Muscle layer of colon (tissue), 2 donors: Measurements from ENCODE around the gene ASXL3.

Source experiments
- H3K27ac ChIP-seq: one replicate; pipeline ENCODE4 v1.7.0; 2013; ENCODE audit warnings: low read depth, mild to moderate bottlenecking, low read length, moderate library complexity
- H3K27me3 ChIP-seq, 2 donors: one replicate each; pipeline ENCODE4 v1.7.0; 2013; ENCODE audit warnings: low read length in 2 of 2, mild to moderate bottlenecking in 2 of 2; ENCODE audit not compliant: insufficient read depth in 2 of 2, control insufficient read depth in 1 of 2
- H3K36me3 ChIP-seq: one replicate; pipeline ENCODE4 v1.7.0; 2013; ENCODE audit warnings: mild to moderate bottlenecking, low read length; ENCODE audit not compliant: insufficient read depth
- H3K4me1 ChIP-seq: one replicate; pipeline ENCODE4 v1.7.0; 2013; ENCODE audit warnings: mild to moderate bottlenecking, low read length; ENCODE audit not compliant: insufficient read depth
- H3K4me3 ChIP-seq, 2 donors: one replicate each; pipeline ENCODE4 v1.7.0; 2013; ENCODE audit warnings: low read length in 2 of 2, low read depth in 1 of 2, mild to moderate bottlenecking in 1 of 2, moderate library complexity in 1 of 2
- H3K9ac ChIP-seq: one replicate; pipeline ENCODE4 v1.7.0; 2013; ENCODE audit warnings: low read length
- H3K9me3 ChIP-seq: one replicate; pipeline ENCODE4 v1.7.0; 2013; ENCODE audit warnings: mild to moderate bottlenecking, low read length
- donor health status: abdominal sarcoma.
- donor health status: Adenocarcinoma of cecum.

The ASXL3 gene

DNA sequence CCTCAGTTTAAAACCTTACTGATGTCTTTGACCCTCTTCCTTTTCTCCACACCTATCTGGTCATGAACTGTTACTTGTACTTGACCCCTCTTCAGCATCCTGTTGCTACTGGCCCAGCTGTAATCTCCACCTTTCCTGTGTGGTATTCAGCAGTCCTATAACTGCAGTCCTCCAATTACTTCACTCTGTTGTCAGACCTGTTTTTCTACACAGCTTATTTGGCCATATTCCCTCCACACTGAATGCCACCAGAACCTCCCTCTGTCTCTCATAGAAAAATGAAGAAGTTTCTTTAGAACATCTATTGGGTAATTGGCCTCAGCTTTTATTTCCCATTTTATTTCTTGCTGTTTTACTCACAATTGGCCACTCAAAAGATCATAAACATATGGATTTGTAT lies 155.4 kb downstream of the ASXL3 start:
- peaks cover 6% of the 10 kb centered on the region for H3K36me3 ChIP-seq
- H3K27me3 ChIP-seq, result no peaks in the 10 kb centered on the region
- H3K4me1 ChIP-seq, result no peaks in the 10 kb centered on the region
- H3K4me3 ChIP-seq, result no peak overlapping the region
- no peak overlapping the region for H3K27ac ChIP-seq
- no peaks in the 10 kb centered on the region for H3K9me3 ChIP-seq
- no peak overlapping the region for H3K9ac ChIP-seq

DNA sequence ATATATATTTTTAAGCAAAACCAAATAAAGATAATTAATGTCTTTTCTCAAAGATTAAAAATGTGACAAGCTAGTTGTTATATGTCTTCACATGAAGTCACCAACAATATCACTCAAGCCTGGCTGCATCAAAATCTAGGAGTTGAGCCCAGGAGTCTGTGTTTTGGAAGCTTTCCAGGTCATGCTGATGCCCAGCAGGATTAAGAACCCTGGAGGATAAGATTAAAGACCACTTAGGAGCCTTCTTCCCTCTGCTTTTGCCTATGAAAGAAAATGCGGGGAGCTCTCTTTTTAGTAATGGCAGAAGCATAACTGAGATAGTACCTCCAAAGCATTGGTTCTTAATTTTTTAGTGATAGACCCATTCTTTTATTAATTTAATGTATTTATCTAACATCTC lies 157.4 kb downstream of the ASXL3 start:
- no peak overlapping the region for H3K4me3 ChIP-seq
- no peaks in the 10 kb centered on the region for H3K27me3 ChIP-seq
- H3K4me1 ChIP-seq, result no peaks in the 10 kb centered on the region
- peaks cover 22% of the 10 kb centered on the region for H3K36me3 ChIP-seq
- H3K9me3 ChIP-seq, result no peaks in the 10 kb centered on the region
- no peak overlapping the region for H3K9ac ChIP-seq
- H3K27ac ChIP-seq, result no peak overlapping the region

DNA sequence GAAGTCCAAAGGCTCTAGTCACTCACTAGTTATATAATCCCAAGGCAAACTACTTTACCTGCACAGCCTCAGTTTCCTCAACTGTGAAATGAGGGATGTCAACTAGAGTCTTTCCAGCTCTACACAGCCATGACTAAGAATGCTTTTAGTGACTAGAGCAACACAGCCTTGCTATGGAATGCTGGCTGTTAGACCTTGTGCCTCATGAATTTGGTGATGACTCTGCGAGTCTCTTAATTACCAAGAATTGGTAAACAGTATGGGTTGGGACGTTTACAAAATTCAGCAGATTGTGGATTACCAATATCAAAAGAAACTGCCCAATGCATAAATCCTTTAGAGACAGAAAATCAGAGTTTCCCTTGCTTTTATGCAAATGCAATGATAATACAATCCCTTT lies 163.7 kb downstream of the ASXL3 start:
- Histone ChIP-seq H3K27me3 (no peaks in the 10 kb centered on the region), H3K4me3 (no peak overlapping the region), H3K36me3 (peaks cover 37% of the 10 kb centered on the region), H3K9ac (no peak overlapping the region), H3K27ac (no peak overlapping the region), H3K4me1 (no peaks in the 10 kb centered on the region), H3K9me3 (no peaks in the 10 kb centered on the region)

DNA sequence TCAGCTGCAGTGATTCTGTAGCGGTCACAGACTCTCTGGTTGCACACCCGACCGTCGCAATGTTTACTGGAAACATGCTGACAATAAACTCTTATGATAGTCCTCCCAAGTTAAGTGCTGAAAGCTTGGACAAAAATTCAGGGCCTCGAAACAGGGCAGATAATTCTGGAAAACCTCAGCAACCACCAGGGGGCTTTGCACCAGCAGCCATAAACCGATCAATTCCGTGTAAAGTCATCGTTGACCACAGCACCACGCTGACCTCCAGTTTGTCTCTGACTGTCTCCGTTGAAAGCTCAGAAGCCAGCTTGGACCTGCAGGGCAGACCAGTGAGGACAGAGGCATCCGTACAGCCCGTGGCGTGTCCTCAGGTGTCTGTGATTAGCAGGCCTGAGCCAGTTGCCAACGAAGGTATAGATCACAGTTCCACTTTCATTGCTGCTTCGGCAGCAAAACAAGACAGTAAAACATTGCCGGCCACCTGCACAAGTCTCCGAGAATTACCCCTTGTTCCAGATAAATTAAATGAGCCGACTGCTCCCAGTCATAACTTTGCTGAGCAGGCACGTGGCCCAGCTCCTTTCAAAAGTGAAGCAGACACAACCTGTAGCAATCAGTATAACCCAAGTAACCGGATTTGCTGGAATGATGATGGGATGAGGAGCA lies 166.1 kb downstream of the ASXL3 start:
- no peaks in the 10 kb centered on the region for H3K4me1 ChIP-seq
- H3K36me3 ChIP-seq, result peaks cover 29% of the 10 kb centered on the region
- H3K4me3 ChIP-seq, result no peak overlapping the region
- no peak overlapping the region for H3K9ac ChIP-seq
- no peaks in the 10 kb centered on the region for H3K27me3 ChIP-seq
- no peaks in the 10 kb centered on the region for H3K9me3 ChIP-seq
- H3K27ac ChIP-seq, result no peak overlapping the region

DNA sequence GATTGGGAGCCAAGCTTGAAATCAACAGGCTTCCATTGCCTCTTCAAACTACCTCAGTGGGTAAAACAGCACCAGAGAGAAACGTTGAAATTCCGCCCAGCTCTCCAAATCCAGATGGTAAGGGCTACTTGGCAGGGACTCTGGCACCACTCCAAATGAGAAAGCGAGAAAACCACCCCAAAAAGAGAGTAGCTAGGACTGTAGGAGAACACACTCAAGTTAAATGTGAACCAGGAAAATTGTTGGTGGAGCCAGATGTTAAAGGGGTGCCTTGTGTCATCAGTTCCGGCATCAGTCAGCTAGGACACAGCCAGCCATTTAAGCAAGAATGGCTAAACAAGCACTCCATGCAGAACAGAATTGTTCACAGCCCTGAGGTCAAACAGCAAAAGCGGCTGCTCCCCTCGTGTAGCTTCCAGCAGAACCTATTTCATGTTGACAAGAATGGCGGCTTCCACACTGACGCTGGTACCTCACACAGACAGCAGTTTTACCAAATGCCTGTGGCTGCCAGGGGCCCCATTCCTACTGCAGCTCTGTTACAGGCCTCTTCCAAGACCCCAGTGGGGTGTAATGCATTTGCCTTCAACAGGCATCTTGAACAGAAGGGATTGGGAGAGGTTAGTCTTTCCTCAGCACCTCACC lies 167.3 kb downstream of the ASXL3 start:
- no peaks in the 10 kb centered on the region for H3K9me3 ChIP-seq
- no peak overlapping the region for H3K9ac ChIP-seq
- peaks cover 20% of the 10 kb centered on the region for H3K36me3 ChIP-seq
- H3K27ac ChIP-seq, result no peak overlapping the region
- H3K27me3 ChIP-seq, result no peaks in the 10 kb centered on the region
- no peak overlapping the region for H3K4me3 ChIP-seq
- H3K4me1 ChIP-seq, result no peaks in the 10 kb centered on the region

DNA sequence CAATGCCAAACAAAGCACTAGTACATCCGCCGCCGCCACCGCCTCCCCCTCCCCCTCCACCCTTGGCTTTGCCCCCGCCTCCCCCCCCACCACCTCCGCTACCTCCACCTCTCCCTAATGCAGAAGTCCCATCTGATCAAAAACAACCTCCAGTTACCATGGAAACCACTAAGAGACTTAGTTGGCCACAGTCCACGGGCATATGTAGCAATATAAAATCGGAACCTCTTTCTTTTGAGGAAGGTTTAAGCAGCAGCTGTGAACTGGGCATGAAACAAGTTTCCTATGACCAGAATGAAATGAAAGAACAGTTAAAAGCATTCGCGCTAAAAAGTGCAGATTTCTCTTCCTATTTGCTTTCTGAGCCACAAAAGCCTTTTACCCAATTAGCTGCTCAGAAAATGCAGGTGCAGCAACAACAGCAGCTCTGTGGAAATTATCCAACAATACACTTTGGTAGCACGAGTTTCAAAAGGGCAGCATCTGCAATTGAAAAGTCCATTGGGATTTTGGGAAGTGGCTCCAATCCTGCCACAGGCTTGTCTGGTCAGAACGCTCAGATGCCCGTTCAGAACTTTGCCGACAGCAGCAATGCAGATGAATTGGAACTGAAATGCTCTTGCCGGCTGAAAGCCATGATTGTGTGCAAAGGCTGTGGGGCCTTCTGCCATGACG lies 168.0 kb downstream of the ASXL3 start:
- Histone ChIP-seq H3K4me1 (no peaks in the 10 kb centered on the region), H3K4me3 (no peak overlapping the region), H3K36me3 (peaks cover 20% of the 10 kb centered on the region), H3K9me3 (no peaks in the 10 kb centered on the region), H3K9ac (no peak overlapping the region), H3K27me3 (no peaks in the 10 kb centered on the region), H3K27ac (no peak overlapping the region)

DNA sequence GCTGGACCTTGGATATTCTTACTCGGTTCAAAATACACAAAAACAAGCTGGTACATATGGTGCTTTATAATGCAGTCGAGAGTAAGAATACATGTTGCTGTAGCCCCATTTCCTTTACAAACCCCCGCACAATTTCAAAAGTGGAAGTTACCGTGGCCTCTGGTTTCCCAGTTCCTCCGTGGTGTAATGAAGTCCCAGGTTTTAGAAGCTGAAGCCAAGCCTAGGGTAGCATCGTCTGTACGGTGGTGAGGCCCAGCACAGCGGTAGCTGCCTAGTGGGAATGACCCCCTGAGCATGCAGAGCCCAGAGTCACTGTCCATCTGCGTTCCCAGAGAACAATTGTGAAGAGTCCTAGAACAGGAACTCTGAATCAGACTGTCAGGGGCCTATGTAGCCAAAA lies 171.8 kb downstream of the ASXL3 start:
- Histone ChIP-seq H3K4me1 (no peaks in the 10 kb centered on the region), H3K27me3 (no peaks in the 10 kb centered on the region), H3K4me3 (no peak overlapping the region), H3K9me3 (no peaks in the 10 kb centered on the region), H3K9ac (no peak overlapping the region), H3K27ac (no peak overlapping the region), H3K36me3 (peaks cover 2% of the 10 kb centered on the region)

DNA sequence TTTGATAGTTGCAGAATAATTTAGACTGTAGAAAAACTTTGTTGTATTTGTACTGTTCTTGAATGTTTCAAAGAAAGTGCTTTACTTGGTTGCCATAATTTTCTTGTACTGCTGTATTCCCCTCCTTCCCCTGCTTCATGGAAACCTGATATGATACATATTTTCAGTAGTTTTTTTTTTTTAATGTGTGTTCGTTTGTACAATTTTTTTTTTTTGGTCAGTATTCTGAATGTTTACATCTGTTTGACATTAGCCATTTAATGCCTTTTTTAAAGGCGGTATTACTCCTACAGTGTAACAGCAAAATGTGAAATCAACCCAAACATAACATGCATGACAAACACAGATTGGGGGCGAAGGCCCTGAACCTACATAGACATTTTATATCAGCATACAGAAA lies 172.3 kb downstream of the ASXL3 start:
- Histone ChIP-seq H3K4me1 (no peaks in the 10 kb centered on the region), H3K9ac (no peak overlapping the region), H3K9me3 (no peaks in the 10 kb centered on the region), H3K27me3 (no peaks in the 10 kb centered on the region), H3K4me3 (no peak overlapping the region), H3K36me3 (no peaks in the 10 kb centered on the region), H3K27ac (no peak overlapping the region)

DNA sequence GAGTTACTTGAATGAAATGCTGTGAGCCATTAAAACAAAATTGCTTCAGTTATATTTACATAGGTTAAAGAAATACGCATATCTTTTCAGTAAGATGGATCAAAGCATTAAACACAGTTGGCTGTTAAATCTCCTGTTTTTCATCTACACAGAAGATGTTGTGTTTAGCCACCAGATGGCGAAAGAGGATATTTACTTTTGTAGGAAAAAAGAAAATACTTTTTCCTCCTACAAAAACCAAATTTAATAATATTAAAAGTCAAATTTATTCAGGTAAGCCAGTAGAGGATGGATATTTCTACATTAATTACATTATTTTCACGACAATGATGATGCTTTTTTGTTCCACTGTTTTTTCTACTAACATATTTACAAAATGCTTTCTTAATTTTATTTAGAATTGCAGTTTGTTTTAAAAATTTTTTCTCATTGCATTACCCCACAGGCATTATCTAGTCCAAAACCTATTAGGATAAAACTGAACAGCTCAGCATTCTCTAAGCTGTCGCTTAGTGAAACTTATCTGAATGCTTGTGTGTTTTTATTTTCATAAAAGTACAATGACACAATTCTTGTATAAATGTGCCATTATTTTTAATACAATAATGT lies 173.7 kb downstream of the ASXL3 start:
- H3K4me3 ChIP-seq, result no peak overlapping the region
- H3K9me3 ChIP-seq, result no peaks in the 10 kb centered on the region
- H3K4me1 ChIP-seq, result peaks cover 5% of the 10 kb centered on the region
- H3K27me3 ChIP-seq, result no peaks in the 10 kb centered on the region
- no peaks in the 10 kb centered on the region for H3K36me3 ChIP-seq
- no peak overlapping the region for H3K9ac ChIP-seq
- no peak overlapping the region for H3K27ac ChIP-seq

DNA sequence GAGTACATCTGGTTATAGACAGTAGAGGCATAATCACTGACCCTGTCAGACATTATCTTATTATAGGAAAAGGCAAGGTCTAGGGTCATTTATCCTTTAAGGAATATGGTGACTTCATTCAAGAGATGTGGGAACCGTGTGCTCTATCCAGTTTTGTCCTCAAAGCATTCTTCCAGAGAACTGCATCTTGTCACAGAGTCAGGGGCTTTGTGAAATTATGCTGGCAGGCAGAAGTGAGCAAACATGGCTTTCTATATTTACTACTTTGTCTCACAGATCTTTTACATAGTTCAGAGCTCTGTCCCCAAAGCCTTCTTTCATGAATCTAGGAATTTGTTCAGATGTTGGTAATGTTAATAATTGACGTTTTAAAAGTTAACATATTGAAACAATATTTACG lies 177.4 kb downstream of the ASXL3 start:
- Histone ChIP-seq H3K9ac (no peak overlapping the region), H3K4me3 (no peak overlapping the region), H3K27ac (no peak overlapping the region), H3K4me1 (peaks cover 5% of the 10 kb centered on the region), H3K36me3 (no peaks in the 10 kb centered on the region), H3K27me3 (no peaks in the 10 kb centered on the region), H3K9me3 (no peaks in the 10 kb centered on the region)

DNA sequence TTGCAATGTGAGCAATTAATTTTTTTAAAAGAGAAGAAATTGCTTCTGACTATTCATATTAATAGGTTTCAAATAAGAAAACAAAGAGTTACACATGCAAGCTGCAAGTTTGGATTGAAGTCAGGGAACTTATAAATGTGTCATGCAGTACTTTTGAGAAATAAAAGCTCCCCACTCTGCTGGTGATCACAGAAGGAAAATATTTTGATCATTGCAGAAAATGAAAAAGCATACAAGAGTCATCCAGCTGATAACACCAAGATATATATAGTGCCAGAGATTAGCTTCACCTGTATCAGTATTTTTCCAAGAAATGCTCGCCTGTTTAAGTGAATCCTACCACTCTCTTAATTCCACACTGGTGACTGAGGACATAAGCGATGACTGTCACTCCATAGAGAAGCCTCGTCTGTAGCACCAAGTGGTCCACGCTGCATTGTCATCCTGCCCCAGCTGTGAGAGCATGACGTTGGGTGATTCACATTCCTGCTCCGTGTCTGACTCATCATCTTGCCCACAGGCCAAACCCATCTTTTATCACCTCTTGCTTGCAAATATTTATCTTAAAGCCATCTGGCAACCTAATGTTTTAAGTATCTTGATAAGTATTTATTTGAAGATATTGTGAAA lies 178.0 kb downstream of the ASXL3 start:
- Histone ChIP-seq H3K9ac (no peak overlapping the region), H3K27ac (no peak overlapping the region), H3K4me1 (peaks cover 5% of the 10 kb centered on the region), H3K4me3 (no peak overlapping the region), H3K27me3 (no peaks in the 10 kb centered on the region), H3K36me3 (no peaks in the 10 kb centered on the region), H3K9me3 (no peaks in the 10 kb centered on the region)
